ENCODE measurements around the gene EML3. TPM values are rescaled to one million over a fixed set of nuclear protein-coding genes. Genes with fewer than 3 reads are reported as not detected.
"Not testable (repeated sequence)": the region's sequence is repeated elsewhere in the genome, so short reads cannot be mapped to it uniquely, and the experiment has no call there.

The EML3 gene
- polyA plus RNA-seq, 1 donor (not counting 4 experiments of a cell fraction or from before 2014, with no cell fraction given): 13.6 TPM

DNA sequence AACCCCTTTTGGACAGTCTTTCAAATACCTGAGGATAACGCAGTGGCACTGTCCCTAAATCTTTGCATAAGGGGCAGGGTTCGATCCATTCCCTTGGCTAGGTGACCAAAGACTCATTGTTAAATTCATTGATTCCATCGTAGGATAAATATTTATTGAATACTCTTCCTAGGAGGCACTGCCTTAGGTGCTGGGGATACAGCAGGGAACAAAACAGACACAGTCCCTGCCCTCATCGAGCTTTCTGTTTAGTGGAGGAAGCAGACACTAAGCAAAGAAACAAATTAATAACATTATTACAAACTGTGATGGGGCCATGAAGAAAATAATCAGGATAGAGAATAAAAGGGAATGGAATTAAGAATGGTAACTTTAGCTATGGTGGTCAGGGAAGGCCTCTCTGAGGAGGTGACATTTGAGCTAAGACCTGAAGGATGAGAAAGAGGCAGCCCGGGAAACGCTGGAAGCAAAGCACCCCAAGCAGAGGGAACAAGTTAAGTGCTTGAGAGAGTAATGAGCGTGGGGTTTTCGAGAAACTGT, 8.5 kb upstream of the EML3 start:
- Histone ChIP-seq H3K27ac (ENCODE audit: control insufficient read depth, insufficient read depth, low read length) (peak overlapping the region; percentile 95), H3K79me2 (ENCODE audit: control insufficient read depth, insufficient read depth, low read length) (no peaks in the 10 kb centered on the region), H3K4me2 (ENCODE audit: control insufficient read depth, extremely low read depth, insufficient read depth, low read depth, low read length) (peak overlapping the region; percentile 86), H4K20me1 (ENCODE audit: control insufficient read depth, extremely low read depth, insufficient read depth, low read length) (no peaks in the 10 kb centered on the region), H2AFZ (ENCODE audit: control insufficient read depth, low read length) (no peak overlapping the region), H3K9me3 (ENCODE audit: control insufficient read depth, low read depth, low read length) (no peaks in the 10 kb centered on the region), H3K36me3 (ENCODE audit: control insufficient read depth in 2 of 2, extremely low read depth in 1 of 2, insufficient read depth in 2 of 2, low read length in 2 of 2) (peaks cover 11 to 24% of the 10 kb centered on the region in 2 experiments), H3K27me3 (ENCODE audit: control insufficient read depth, extremely low read depth, insufficient read depth, low read length) (no peaks in the 10 kb centered on the region), H3K9ac (ENCODE audit: control insufficient read depth, extremely low read depth, insufficient read depth, low read length) (peak overlapping the region; percentile 85), H3K4me3 (ENCODE audit: control insufficient read depth in 2 of 3, extremely low read depth in 1 of 3, insufficient read depth in 2 of 3, low read depth in 1 of 3, low read length in 3 of 3) (peak overlapping the region; percentile 58 to 92 (median 83)), H3K4me1 (ENCODE audit: control insufficient read depth, extremely low read depth, insufficient read depth, low read length) (peaks cover 25% of the 10 kb centered on the region), H3K9me1 (ENCODE audit: control insufficient read depth, extremely low read depth, insufficient read depth, low read length) (no peaks in the 10 kb centered on the region)
- TF ChIP-seq EZH2 (IDR thresholded peaks at IDR 0.05; ENCODE audit: low read length) (no peak), CTCF (optimal IDR thresholded peaks at IDR 0.05 in 1 of 3, IDR thresholded peaks at IDR 0.05 in 1 of 3, conservative IDR thresholded peaks at IDR 0.05 in 1 of 3; ENCODE audit: extremely low read depth in 1 of 3, insufficient read depth in 2 of 3, low read length in 3 of 3) (no peak)
- FAIRE-seq (no peak), DNase-seq (ENCODE audit: low read depth, low spot score) (no peak)
- dilution Hi-C loops (cut with MboI; ENCODE audit: extremely low pct_ligation_motif_present, low sequenced_read_pairs): no loop called here

DNA sequence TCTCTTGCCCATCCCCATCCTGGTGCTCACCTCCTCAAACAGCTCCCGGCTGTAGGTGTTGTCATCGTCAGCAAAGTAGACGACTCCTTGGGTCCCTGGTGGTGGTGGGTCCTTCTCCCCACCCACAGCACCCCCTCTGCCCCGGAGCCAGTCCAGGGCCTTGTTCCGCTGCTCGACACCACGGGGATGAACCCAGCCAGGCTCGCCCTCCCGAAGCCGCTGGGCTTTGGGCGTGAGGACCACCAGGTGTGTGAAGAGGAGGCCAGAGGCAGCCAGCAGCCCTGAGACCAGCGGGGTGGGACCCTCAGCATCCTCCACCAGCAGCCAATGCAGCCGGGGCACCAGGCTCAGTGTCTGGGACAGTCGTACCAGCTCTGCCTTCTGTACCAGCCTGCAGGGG, 4.4 kb upstream of the EML3 start:
- H3K27me3 ChIP-seq (ENCODE audit: control insufficient read depth, extremely low read depth, insufficient read depth, low read length); DNase-seq (ENCODE audit: low read depth, low spot score); dilution Hi-C loops (cut with MboI; ENCODE audit: extremely low pct_ligation_motif_present, low sequenced_read_pairs); H3K4me2 ChIP-seq (ENCODE audit: control insufficient read depth, extremely low read depth, insufficient read depth, low read depth, low read length); H3K79me2 ChIP-seq (ENCODE audit: control insufficient read depth, insufficient read depth, low read length); H3K27ac ChIP-seq (ENCODE audit: control insufficient read depth, insufficient read depth, low read length); H3K9ac ChIP-seq (ENCODE audit: control insufficient read depth, extremely low read depth, insufficient read depth, low read length); H3K4me3 ChIP-seq (ENCODE audit: control insufficient read depth in 2 of 3, extremely low read depth in 1 of 3, insufficient read depth in 2 of 3, low read depth in 1 of 3, low read length in 3 of 3); FAIRE-seq; H2AFZ ChIP-seq (ENCODE audit: control insufficient read depth, low read length); H4K20me1 ChIP-seq (ENCODE audit: control insufficient read depth, extremely low read depth, insufficient read depth, low read length); H3K9me1 ChIP-seq (ENCODE audit: control insufficient read depth, extremely low read depth, insufficient read depth, low read length); H3K9me3 ChIP-seq (ENCODE audit: control insufficient read depth, low read depth, low read length): not testable (repeated sequence)
- H3K4me1 ChIP-seq (ENCODE audit: control insufficient read depth, extremely low read depth, insufficient read depth, low read length): peaks cover 33% of the 10 kb centered on the region
- peaks cover 8 to 11% of the 10 kb centered on the region in 2 experiments for H3K36me3 ChIP-seq (ENCODE audit: control insufficient read depth in 2 of 2, extremely low read depth in 1 of 2, insufficient read depth in 2 of 2, low read length in 2 of 2)

GRCh38 chr11:62615521-62615920, 2.9 kb upstream of the EML3 start:
- H3K9me3 ChIP-seq (ENCODE audit: control insufficient read depth, low read depth, low read length): no peaks in the 10 kb centered on the region
- no peak overlapping the region for H3K4me2 ChIP-seq (ENCODE audit: control insufficient read depth, extremely low read depth, insufficient read depth, low read depth, low read length)
- dilution Hi-C loops (cut with MboI; ENCODE audit: extremely low pct_ligation_motif_present, low sequenced_read_pairs): no loop called here
- FAIRE-seq (no peak), DNase-seq (ENCODE audit: low read depth, low spot score) (no peak)
- H3K4me1 ChIP-seq (ENCODE audit: control insufficient read depth, extremely low read depth, insufficient read depth, low read length): peaks cover 33% of the 10 kb centered on the region
- H3K9ac ChIP-seq (ENCODE audit: control insufficient read depth, extremely low read depth, insufficient read depth, low read length): no peak overlapping the region
- no peaks in the 10 kb centered on the region for H3K27me3 ChIP-seq (ENCODE audit: control insufficient read depth, extremely low read depth, insufficient read depth, low read length)
- H4K20me1 ChIP-seq (ENCODE audit: control insufficient read depth, extremely low read depth, insufficient read depth, low read length): no peaks in the 10 kb centered on the region
- no peak overlapping the region for H2AFZ ChIP-seq (ENCODE audit: control insufficient read depth, low read length)
- no peaks in the 10 kb centered on the region for H3K9me1 ChIP-seq (ENCODE audit: control insufficient read depth, extremely low read depth, insufficient read depth, low read length)
- no peak overlapping the region for H3K4me3 ChIP-seq (ENCODE audit: control insufficient read depth in 2 of 3, extremely low read depth in 1 of 3, insufficient read depth in 2 of 3, low read depth in 1 of 3, low read length in 3 of 3)
- no peaks in the 10 kb centered on the region for H3K79me2 ChIP-seq (ENCODE audit: control insufficient read depth, insufficient read depth, low read length)
- no peak overlapping the region for H3K27ac ChIP-seq (ENCODE audit: control insufficient read depth, insufficient read depth, low read length)
- peaks cover 8 to 13% of the 10 kb centered on the region in 2 experiments for H3K36me3 ChIP-seq (ENCODE audit: control insufficient read depth in 2 of 2, extremely low read depth in 1 of 2, insufficient read depth in 2 of 2, low read length in 2 of 2)
- TF ChIP-seq EZH2 (IDR thresholded peaks at IDR 0.05; ENCODE audit: low read length) (no peak), CTCF (optimal IDR thresholded peaks at IDR 0.05 in 1 of 3, IDR thresholded peaks at IDR 0.05 in 1 of 3, conservative IDR thresholded peaks at IDR 0.05 in 1 of 3; ENCODE audit: extremely low read depth in 1 of 3, insufficient read depth in 2 of 3, low read length in 3 of 3) (no peak)

All from keratinocyte (primary cell).